Ovary (tissue), 3 donors: ENCODE results near the gene SFTPD.
"Not testable (repeated sequence)": the region's sequence is repeated elsewhere in the genome, so short reads cannot be mapped to it uniquely, and the experiment has no call there.

ENCODE experiments used
- EP300 ChIP-seq: sonication (generic); formaldehyde crosslinking; IDR thresholded peaks from one replicate; pipeline ENCODE4 v1.6.1; 2017; ENCODE audit warnings: antibody characterized with exemption
- POLR2A ChIP-seq: fragments of 450-650 bp; IDR thresholded peaks from one replicate; pipeline ENCODE4 v1.6.1; 2017; ENCODE audit warnings: antibody characterized with exemption, mild to moderate bottlenecking, moderate library complexity
- TF ChIP-seq, protein P1 (sequence below), 3 donors: fragments of 450-650 bp in 2 of 3; fragments of 200-600 bp in 1 of 3; IDR thresholded peaks; one replicate each; pipeline versions ENCODE4 v1.5.1 to v1.8.0; 2016 to 2022; ENCODE audit warnings: antibody characterized with exemption in 3 of 3, mild to moderate bottlenecking in 1 of 3
- donor health status: DM: no; HTN: no; CAD: no.

DNA sequence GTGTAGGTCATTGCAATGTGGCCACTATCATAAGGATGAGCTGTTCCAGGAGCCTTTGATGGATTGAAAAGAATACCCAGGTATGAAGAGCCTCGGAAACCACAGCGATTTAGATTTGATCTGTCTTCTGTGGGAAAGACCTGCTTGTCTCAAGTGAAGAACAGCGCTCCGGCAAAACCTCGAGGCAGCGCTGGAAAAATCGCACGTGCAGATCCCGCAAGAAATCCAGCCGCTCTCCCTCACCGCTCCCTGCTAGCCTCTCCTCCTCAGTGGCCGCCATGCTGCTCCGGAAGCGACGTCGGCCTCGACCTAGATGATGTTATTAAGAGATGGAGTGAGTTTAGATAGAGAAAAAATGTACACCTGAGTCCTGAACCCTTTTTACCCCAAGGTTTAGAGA lies 56.0 kb downstream of the SFTPD start:
- TF ChIP-seq, protein P1, sequence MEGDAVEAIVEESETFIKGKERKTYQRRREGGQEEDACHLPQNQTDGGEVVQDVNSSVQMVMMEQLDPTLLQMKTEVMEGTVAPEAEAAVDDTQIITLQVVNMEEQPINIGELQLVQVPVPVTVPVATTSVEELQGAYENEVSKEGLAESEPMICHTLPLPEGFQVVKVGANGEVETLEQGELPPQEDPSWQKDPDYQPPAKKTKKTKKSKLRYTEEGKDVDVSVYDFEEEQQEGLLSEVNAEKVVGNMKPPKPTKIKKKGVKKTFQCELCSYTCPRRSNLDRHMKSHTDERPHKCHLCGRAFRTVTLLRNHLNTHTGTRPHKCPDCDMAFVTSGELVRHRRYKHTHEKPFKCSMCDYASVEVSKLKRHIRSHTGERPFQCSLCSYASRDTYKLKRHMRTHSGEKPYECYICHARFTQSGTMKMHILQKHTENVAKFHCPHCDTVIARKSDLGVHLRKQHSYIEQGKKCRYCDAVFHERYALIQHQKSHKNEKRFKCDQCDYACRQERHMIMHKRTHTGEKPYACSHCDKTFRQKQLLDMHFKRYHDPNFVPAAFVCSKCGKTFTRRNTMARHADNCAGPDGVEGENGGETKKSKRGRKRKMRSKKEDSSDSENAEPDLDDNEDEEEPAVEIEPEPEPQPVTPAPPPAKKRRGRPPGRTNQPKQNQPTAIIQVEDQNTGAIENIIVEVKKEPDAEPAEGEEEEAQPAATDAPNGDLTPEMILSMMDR (IDR thresholded peaks at IDR 0.05) = not testable (repeated sequence)
- not testable (repeated sequence) for TF ChIP-seq POLR2A, EP300
